Fibroblast of skin of left quadriceps (primary cell): ENCODE results near the gene STYK1.

Experiments
- DNase-seq, 2 experiments: peaks; one replicate each; pipeline ENCODE4 v3.0.0-alpha.2; 2013; ENCODE audit warnings: low read depth in 2 of 2

STYK1 gene

GRCh38 chr12:10673659-10674384 lies at the start of gene STYK1:
Gene STYK1, minus strand, starts transcription at chr12:10674052. Its CDS starts 39,434 bp downstream, at chr12:10634618.
- no peak for DNase-seq

GRCh38 chr12:10722905-10723746 lies 49.3 kb upstream of the STYK1 start, which contains the start of gene YBX3:
Gene YBX3, minus strand, starts transcription at chr12:10723323. Its CDS starts 212 bp downstream, at chr12:10723111.
- DNase-seq = peak; percentile 42 to 50

GRCh38 chr12:10722502-10722904 lies 48.7 kb upstream of the STYK1 start:
- no peak for DNase-seq

- DNase-seq = peak; percentile 82 to 86
Measured at GRCh38 chr12:10721651-10722501, 48.0 kb upstream of the STYK1 start.

GRCh38 chr12:10720974-10721650 lies 47.3 kb upstream of the STYK1 start:
- no peak for DNase-seq

GRCh38 chr12:10719482-10719881 lies 45.6 kb upstream of the STYK1 start:
- DNase-seq = no peak

- DNase-seq = peak in 1 of 2 experiments; percentile 18
Measured at GRCh38 chr12:10718279-10718821, 44.5 kb upstream of the STYK1 start.

- DNase-seq = no peak
Measured at GRCh38 chr12:10717410-10717809, 43.6 kb upstream of the STYK1 start.

- DNase-seq = peak; percentile 44 to 56
Measured at GRCh38 chr12:10716704-10717315, 43.0 kb upstream of the STYK1 start.

GRCh38 chr12:10716277-10716676 lies 42.4 kb upstream of the STYK1 start:
- no peak for DNase-seq

- DNase-seq = no peak
Measured at GRCh38 chr12:10715491-10715890, 41.6 kb upstream of the STYK1 start.

- DNase-seq = no peak
Measured at GRCh38 chr12:10709808-10710207, 36.0 kb upstream of the STYK1 start.

- no peak for DNase-seq
Measured at GRCh38 chr12:10708862-10709261, 35.0 kb upstream of the STYK1 start.

- DNase-seq = no peak
Measured at GRCh38 chr12:10705655-10706054, 31.8 kb upstream of the STYK1 start.

GRCh38 chr12:10701843-10702242 lies 28.0 kb upstream of the STYK1 start:
- no peak for DNase-seq

GRCh38 chr12:10701131-10701681 lies 27.4 kb upstream of the STYK1 start:
- DNase-seq = no peak

- DNase-seq = no peak
Measured at GRCh38 chr12:10700581-10700980, 26.7 kb upstream of the STYK1 start.

GRCh38 chr12:10697862-10698261 lies 24.0 kb upstream of the STYK1 start:
- DNase-seq = no peak

- DNase-seq = no peak
Measured at GRCh38 chr12:10697156-10697555, 23.3 kb upstream of the STYK1 start.

- no peak for DNase-seq
Measured at GRCh38 chr12:10690906-10691305, 17.1 kb upstream of the STYK1 start.
